CD4-positive, alpha-beta T cell (primary cell): ENCODE measurements around the gene PDLIM5. TPM values are rescaled to one million over a fixed set of nuclear protein-coding genes. Genes with fewer than 3 reads are reported as not detected.

ENCODE experiments used
- ATAC-seq: fragments of 200-7000 bp; cut with Tn5 transposase; one replicate; pipeline ENCODE4 v1.10.0; 2022; ENCODE audit warnings: mild to moderate bottlenecking; ENCODE audit not compliant: poor library complexity
- CTCF ChIA-PET: fragments of 350-600 bp; sonication (Branson Sonifier 250); formaldehyde crosslinking; loops from one replicate; lab custom pipeline; 2021; ENCODE audit warnings: antibody characterized with exemption, inconsistent platforms; lab: Charles Lee
- POLR2A ChIA-PET: fragments of 350-600 bp; sonication (Branson Sonifier 250); formaldehyde crosslinking; loops from one replicate; lab custom pipeline; 2021; ENCODE audit warnings: antibody characterized with exemption, inconsistent platforms; lab: Charles Lee
- DNase-seq, 14 experiments: peaks; one replicate each; pipeline ENCODE4 v3.0.0-alpha.2; 2013 to 2020; ENCODE audit warnings: mixed read lengths in 2 of 14
- H3K27ac ChIP-seq, 2 donors: one replicate each; pipeline versions ENCODE4 v1.5.1 to v1.7.0; 2013; ENCODE audit warnings: low read length in 2 of 2, low read depth in 1 of 2, mild to moderate bottlenecking in 1 of 2
- H3K27me3 ChIP-seq, 2 experiments: 1 replicate in 1 of 2; 2 replicates in 1 of 2; pipeline versions ENCODE4 v1.6.1 to v1.7.0; 2013; ENCODE audit warnings: low read length in 2 of 2, control low read depth in 1 of 2, mild to moderate bottlenecking in 1 of 2, moderate library complexity in 1 of 2; ENCODE audit not compliant: insufficient read depth in 2 of 2, control insufficient read depth in 1 of 2
- H3K36me3 ChIP-seq: one replicate; pipeline ENCODE4 v1.6.1; 2013; ENCODE audit warnings: low read length, control low read depth; ENCODE audit not compliant: insufficient read depth
- H3K4me1 ChIP-seq: one replicate; pipeline ENCODE4 v1.6.1; 2013; ENCODE audit warnings: low read length, control low read depth; ENCODE audit not compliant: insufficient read depth
- H3K4me3 ChIP-seq: one replicate; pipeline ENCODE4 v1.5.1; 2013; ENCODE audit warnings: mild to moderate bottlenecking, low read length, moderate library complexity
- H3K9me3 ChIP-seq, 2 experiments: 1 replicate in 1 of 2; 2 replicates in 1 of 2; pipeline versions ENCODE4 v1.6.1 to v1.7.0; 2013; ENCODE audit warnings: low read length in 2 of 2, mild to moderate bottlenecking in 2 of 2, control low read depth in 1 of 2, moderate library complexity in 1 of 2; ENCODE audit not compliant: control insufficient read depth in 1 of 2, insufficient read depth in 1 of 2
- H3K27ac Mint-ChIP-seq: one replicate; pipeline ENCODE4 v1.8.0; 2020; ENCODE audit warnings: mixed read lengths
- H3K27me3 Mint-ChIP-seq: one replicate; pipeline ENCODE4 v1.8.0; 2021; ENCODE audit warnings: mixed read lengths
- H3K36me3 Mint-ChIP-seq: one replicate; pipeline ENCODE4 v1.8.0; 2021; ENCODE audit warnings: low read depth, mixed read lengths
- H3K4me1 Mint-ChIP-seq: one replicate; pipeline ENCODE4 v1.8.0; 2021; ENCODE audit warnings: low read depth, mixed read lengths
- H3K4me3 Mint-ChIP-seq: one replicate; pipeline ENCODE4 v1.8.0; 2020; ENCODE audit warnings: mild to moderate bottlenecking, mixed read lengths
- H3K9me3 Mint-ChIP-seq: one replicate; pipeline ENCODE4 v1.8.0; 2020; ENCODE audit warnings: mixed read lengths
- intact Hi-C, 2 experiments: fragments of 100-400 bp; cut with DNase I in 1 of 2; cut with micrococcal nuclease in 1 of 2; formaldehyde crosslinking; loops; one replicate each; pipeline versions ENCODE4 v1.15.1 to v1.9.0; 2023 to 2025; cut with DNase I, micrococcal nuclease
- total RNA-seq, 174 experiments: library from RNA in 2 of 174; stranded (reverse) in 2 of 174; gene quantifications; one replicate each; pipeline ENCODE4 v1.2.3 and lab custom pipeline; 2021 to 2026
- TF ChIP-seq, protein P1 (sequence below): fragments of 200-600 bp; IDR thresholded peaks from one replicate; pipeline ENCODE4 v1.8.0; 2022; ENCODE audit warnings: antibody characterized with exemption, mild to moderate bottlenecking

PDLIM5 gene
- total RNA-seq, 2 experiments from 2014 or later = 23.0 to 23.1 TPM

DNA sequence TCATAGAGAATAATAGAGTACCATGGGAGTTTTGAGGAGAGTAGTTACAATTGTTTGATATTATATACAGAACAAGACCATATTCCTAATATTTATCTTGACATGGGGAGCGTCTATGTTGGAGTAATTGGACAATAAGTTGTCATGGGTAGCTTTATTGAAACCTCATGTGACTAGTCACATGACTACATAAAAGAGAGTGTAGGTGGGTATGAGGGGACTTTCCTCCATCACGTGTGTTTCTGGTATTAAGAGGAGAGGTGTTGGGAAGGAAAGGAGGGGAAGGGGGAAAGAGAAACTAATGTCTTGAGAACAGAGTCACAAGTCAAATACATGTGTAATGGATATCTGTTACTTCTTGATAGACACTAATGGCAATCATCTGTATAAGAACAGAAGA lies 33.1 kb downstream of the PDLIM5 start:
- Mint-ChIP-seq H3K36me3 (no peaks in the 10 kb centered on the region), H3K4me1 (peaks cover 8% of the 10 kb centered on the region), H3K9me3 (no peaks in the 10 kb centered on the region), H3K27me3 (no peaks in the 10 kb centered on the region), H3K4me3 (no peak overlapping the region), H3K27ac (no peak overlapping the region)
- Histone ChIP-seq H3K27ac (no peak overlapping the region), H3K9me3 (no peaks in the 10 kb centered on the region), H3K4me3 (no peak overlapping the region), H3K27me3 (no peaks in the 10 kb centered on the region), H3K4me1 (no peaks in the 10 kb centered on the region), H3K36me3 (no peaks in the 10 kb centered on the region)
- ChIA-PET CTCF (no interaction called here), POLR2A (no interaction called here)
- DNase-seq (no peak), ATAC-seq (no peak)
- intact Hi-C loops = no loop called here
- TF ChIP-seq, protein P1, sequence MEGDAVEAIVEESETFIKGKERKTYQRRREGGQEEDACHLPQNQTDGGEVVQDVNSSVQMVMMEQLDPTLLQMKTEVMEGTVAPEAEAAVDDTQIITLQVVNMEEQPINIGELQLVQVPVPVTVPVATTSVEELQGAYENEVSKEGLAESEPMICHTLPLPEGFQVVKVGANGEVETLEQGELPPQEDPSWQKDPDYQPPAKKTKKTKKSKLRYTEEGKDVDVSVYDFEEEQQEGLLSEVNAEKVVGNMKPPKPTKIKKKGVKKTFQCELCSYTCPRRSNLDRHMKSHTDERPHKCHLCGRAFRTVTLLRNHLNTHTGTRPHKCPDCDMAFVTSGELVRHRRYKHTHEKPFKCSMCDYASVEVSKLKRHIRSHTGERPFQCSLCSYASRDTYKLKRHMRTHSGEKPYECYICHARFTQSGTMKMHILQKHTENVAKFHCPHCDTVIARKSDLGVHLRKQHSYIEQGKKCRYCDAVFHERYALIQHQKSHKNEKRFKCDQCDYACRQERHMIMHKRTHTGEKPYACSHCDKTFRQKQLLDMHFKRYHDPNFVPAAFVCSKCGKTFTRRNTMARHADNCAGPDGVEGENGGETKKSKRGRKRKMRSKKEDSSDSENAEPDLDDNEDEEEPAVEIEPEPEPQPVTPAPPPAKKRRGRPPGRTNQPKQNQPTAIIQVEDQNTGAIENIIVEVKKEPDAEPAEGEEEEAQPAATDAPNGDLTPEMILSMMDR = no peak

DNA sequence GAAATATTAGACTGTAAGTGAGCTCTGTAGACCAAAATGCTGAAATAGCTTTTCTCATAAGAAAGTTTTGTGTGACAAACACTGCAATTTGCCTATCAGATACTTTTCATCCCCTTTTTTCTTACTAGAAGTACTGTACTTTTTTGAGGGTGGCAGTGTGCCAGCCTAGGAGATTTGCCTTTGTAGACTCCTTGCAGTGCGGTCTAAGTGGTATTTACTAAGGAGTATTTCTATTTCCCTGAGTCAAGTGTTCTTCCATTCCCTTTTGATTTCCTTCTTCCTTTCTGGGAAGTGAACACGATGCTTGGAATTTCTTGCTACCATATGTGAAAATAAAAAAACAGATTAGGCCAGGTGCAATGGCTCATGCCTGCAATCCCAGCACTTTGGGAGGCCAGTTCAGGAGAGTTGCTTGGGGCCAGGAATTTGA lies 34.6 kb downstream of the PDLIM5 start:
- CTCF ChIA-PET = no interaction called here

DNA sequence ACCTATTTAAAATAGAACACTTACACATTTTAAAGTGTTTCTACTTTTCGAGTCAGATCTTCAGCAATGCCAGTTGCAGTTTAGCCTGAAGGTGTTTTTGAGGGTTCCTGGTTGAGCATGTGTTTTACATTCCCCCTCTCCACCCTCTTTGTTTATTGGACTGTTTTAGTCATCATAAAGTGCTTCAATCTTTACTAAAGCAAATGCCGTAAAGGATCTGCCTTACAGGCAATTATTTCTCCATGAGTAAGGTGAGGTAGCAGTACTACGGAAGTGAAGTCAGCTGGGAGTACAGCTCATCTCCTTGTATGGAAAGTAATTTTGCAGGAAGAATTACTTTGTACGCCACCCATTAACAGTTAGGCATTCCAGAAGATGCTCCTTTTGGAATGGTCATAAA lies 36.9 kb downstream of the PDLIM5 start:
- Histone ChIP-seq H3K27ac (no peak overlapping the region), H3K4me1 (no peaks in the 10 kb centered on the region), H3K9me3 (no peaks in the 10 kb centered on the region), H3K4me3 (no peak overlapping the region), H3K27me3 (no peaks in the 10 kb centered on the region), H3K36me3 (no peaks in the 10 kb centered on the region)
- Mint-ChIP-seq H3K4me1 (peaks cover 8% of the 10 kb centered on the region), H3K36me3 (peaks cover 10% of the 10 kb centered on the region), H3K27ac (no peak overlapping the region), H3K27me3 (no peaks in the 10 kb centered on the region), H3K9me3 (peaks cover 3% of the 10 kb centered on the region), H3K4me3 (no peak overlapping the region)
- CTCF ChIA-PET = no interaction called here
- TF ChIP-seq, protein P1 = no peak
- ATAC-seq (no peak), DNase-seq (no peak)
- intact Hi-C loops = no loop called here
- POLR2A ChIA-PET = no interaction called here

More for the DNA sequence above, 34.6 kb downstream of the PDLIM5 start:
- ATAC-seq = no peak
- POLR2A ChIA-PET = no interaction called here
- Mint-ChIP-seq H3K27me3 (no peaks in the 10 kb centered on the region), H3K4me1 (peaks cover 8% of the 10 kb centered on the region), H3K4me3 (no peak overlapping the region), H3K9me3 (no peaks in the 10 kb centered on the region), H3K36me3 (peaks cover 2% of the 10 kb centered on the region), H3K27ac (no peak overlapping the region)
- TF ChIP-seq, protein P1 = no peak
- no peak for DNase-seq
- intact Hi-C loops = no loop called here
- no peak overlapping the region for H3K27ac ChIP-seq
- H3K4me3 ChIP-seq = no peak overlapping the region
- no peaks in the 10 kb centered on the region for H3K9me3 ChIP-seq
- H3K27me3 ChIP-seq = no peaks in the 10 kb centered on the region
- no peaks in the 10 kb centered on the region for H3K4me1 ChIP-seq
- H3K36me3 ChIP-seq = no peaks in the 10 kb centered on the region
